CD4-positive, alpha-beta T cell treated with Interleukin-21 for 1 hour (primary cell): ENCODE measurements around the gene SLC16A6.
"Not testable (repeated sequence)": the region's sequence is repeated elsewhere in the genome, so short reads cannot be mapped to it uniquely, and the experiment has no call there.

Experiments
- DNase-seq: peaks from one replicate; pipeline ENCODE4 v3.0.0-alpha.2; 2020

Gene SLC16A6

GRCh38 chr17:68289473-68289872 lies 1.5 kb downstream of the SLC16A6 start:
- no peak for DNase-seq

DNA sequence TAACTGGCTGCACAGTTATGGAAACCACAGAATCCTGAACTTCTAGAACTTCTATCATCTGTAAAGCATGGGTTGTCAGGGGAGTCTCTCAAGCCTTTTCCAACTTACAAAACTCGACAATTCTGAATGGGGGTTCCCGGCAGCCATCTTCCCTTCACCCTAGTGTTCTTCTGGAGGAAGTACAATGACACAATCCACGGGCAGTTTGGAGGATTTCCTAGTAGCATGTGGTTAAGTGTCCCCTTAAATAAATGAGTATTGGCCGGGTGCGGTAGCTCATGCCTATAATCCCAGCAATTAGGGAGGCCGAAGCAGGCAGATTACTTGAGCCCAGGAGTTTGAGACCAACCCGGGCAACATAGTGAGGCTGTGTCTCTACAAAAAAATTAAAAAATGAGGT lies 2.1 kb downstream of the SLC16A6 start:
- DNase-seq, result peak; percentile 47

DNA sequence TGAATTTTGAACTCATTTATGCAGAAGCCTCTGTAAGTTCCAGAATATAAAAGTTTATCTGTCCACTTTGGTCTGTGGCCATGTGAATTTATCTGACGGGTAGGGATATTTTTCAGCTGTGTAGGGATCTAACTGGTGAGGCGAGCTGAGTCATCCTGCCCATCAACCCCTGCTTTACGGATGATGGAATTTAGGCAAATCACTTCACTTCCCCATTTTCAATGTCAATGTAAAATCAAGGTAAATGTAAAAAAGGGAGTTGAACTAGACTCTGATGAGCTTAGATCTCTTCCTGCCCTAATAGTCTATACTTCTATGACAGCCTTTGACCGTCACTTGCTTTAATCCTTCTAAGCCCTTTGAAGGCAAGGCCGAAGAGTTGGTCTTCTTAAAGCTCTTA lies 2.6 kb downstream of the SLC16A6 start:
- no peak for DNase-seq

DNA sequence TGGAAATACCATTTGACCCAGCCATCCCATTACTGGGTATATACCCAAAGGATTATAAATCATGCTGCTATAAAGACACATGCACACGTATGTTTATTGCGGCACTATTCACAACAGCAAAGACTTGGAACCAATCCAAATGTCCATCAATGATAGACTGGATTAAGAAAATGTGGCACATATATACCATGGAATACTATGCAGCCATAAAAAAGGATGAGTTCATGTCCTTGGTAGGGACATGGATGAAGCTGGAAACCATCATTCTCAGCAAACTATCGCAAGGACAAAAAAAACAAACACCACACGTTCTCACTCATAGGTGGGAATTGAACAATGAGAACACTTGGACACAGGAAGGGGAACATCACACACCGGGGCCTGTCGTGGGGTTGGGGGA lies 9.0 kb downstream of the SLC16A6 start:
- not testable (repeated sequence) for DNase-seq

DNA sequence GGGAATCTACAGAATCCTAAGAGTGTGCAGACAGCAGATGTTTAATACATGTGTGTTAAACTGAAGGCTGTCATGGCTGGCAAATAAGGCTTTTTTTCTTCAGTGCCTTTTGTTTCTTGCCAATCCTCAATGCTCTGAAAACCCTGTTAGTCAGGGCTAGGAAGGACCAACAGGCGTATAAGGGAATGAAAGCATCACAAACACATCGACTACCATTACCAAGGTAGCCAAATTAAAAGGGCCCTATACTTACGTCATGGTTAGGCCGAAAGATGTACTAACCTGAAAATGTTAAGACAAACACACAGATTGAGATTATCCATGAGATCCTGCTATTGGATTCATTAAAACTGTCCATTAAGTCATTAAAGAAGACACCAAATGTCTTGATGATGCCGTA lies 13.1 kb downstream of the SLC16A6 start:
- DNase-seq, result no peak

DNA sequence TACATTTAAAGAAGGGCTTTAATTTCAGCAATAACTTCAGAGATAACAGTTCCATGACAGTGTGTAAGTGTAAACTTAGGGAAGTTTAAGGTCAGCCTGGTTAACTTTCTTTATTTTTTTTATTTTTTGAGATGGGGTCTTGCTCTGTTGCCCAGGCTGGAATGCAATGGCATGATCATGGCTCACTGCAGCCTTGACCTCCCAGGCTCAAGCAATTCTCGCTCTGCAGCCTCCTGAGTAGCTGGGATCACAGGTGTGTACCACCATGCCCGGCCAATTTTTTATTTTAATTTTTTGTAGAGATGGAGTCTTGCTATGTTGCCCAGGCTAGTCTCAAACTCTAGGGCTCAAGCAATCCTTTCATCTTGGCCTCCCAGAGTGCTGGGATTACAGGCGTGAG lies 14.6 kb downstream of the SLC16A6 start:
- DNase-seq, result not testable (repeated sequence)

GRCh38 chr17:68273722-68274121 lies 17.2 kb downstream of the SLC16A6 start:
- no peak for DNase-seq

- not testable (repeated sequence) for DNase-seq
These were observed 25.1 kb downstream of the SLC16A6 start for GRCh38 chr17:68265833-68266232.

DNA sequence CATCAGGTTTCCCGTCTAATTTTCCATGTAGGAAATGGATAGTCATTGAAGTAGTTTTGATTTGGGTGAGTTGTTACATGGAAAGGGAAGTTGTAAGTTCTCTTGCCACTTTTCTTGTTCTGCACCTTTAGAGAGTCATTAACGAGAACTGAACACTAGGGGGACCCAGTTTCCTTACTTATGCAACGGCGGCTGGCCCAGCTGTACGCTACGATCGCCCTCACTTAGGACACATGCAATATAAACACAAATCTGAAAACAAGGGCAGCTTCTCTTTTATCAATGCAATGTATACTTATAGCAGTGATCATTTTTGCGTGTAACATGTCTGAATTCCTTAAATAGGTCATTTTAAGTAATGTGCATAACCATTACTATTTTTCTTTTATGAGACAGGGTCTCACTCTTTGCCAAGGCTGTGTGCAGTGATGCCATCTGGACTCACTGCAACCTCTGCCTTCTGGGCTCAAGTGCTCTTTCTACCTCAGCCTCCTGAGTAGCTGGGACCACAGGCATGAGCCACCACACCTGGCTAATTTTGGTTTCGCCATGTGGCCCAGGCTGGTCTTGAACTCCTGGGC lies 27.7 kb downstream of the SLC16A6 start:
- peak; percentile 83 for DNase-seq

DNA sequence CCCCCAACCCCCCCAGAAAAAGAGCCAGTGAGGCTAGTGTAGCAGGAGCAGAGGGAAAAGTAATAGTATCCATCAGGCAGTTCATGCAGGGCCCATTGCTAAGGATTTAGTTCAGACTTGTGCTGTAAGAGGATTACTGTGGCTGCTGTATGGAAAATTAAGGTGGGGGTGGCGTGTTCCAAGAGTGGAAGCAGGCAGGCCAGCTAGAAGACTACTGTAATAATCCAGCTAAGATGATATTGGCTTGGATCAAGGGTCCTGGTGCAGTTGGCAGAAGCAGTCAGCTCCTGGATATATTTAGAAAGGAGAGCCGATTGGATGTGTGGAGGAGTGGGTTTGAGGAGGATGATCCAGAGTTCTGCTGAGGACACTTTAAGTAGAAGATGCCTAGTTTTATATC lies 28.5 kb downstream of the SLC16A6 start:
- DNase-seq, result not testable (repeated sequence)

DNA sequence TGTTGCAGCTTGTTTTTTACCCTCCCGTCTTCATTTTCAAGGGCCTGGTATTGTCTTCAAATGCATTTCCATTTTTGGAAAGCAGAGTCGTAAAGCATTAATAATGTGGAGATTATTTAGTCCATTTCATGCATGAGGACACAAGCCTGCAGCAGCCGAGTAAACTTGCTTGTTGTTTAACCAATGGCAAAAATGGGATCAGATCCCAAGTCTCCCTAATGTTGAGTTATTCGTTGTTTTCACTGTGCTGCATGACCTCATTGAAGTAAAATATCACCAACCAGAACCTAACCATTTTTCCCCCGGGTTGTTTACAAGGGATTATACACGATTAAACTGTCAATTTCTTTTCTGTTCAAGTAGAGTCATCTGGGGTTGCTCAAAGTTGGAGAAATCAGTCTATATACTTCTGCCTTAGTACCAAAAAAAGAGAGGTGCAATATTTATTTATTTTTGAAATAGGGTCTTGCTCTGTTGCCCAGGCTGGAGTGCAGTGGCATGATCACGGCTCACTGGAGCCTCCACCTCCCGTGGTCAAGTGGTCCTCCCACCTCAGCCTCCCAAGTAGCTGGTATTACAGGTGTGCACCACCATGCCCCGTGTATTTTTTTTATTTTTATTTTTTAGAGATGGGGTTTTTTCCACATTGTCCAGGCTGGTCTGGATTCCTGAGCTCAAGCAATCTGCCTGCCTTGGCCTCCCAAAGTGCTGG lies 30.7 kb downstream of the SLC16A6 start:
- DNase-seq, result no peak

- DNase-seq, result not testable (repeated sequence)
These were observed 31.3 kb downstream of the SLC16A6 start for GRCh38 chr17:68259648-68259951.

DNA sequence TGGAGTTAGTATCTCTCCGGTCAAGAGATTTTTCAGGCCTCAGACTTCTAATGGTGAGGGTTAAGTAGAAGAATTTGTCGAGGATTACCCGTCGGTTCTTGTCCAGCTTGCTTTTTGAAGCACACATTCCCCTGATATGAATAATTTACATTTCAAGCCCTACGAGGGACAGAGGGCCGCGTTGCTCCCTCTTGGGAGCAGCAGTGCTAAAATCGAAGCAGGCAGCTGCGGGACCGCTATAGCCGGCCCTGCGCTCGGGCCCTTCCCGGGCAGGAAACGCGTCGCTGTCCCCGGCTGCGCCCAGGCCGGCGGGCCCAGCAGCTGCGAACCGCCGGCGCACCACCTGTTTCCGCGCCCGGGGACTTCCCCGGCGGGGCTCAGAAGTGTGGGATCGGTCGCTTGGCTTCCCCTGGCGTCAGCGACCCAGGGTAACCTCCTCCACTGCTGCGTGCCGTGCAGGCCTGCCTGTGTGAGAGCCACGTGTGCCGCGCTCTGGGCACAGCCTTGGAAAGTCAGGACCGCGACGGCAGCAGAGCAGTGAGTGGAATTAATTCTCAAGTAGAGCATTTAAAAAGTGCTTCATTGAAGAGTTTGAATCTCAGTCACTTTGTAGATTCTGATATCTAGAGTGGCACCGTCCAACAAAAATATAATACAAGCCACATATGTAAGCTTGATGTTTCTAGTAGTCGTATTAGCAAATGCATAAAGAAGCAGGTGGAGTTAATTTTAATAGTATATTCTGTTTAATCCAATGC lies 31.9 kb downstream of the SLC16A6 start:
- peak; percentile 93 for DNase-seq

DNA sequence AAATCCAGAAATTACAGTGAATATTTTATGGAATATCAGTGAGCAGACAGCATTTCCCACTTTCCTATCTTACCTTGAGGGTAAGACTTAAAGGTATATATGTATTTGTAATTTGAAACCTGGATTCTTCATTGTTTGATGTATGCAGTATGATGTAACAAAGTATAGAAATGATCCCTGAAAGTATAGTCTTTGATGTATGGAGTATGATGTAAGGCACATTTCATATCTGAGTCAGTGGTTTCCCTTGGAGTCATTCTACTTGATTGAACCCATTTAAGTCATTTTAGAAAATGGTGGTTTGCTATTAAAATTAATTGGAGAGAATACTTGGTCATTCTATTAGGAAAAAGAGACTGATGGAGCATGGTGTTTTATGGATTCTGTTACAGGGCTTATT lies 33.0 kb downstream of the SLC16A6 start:
- DNase-seq, result peak; percentile 25

GRCh38 chr17:68256701-68257100 lies 34.2 kb downstream of the SLC16A6 start:
- not testable (repeated sequence) for DNase-seq

GRCh38 chr17:68255731-68256538 lies 35.0 kb downstream of the SLC16A6 start:
- DNase-seq, result peak; percentile 63

GRCh38 chr17:68255151-68255550 lies 35.8 kb downstream of the SLC16A6 start:
- DNase-seq, result no peak

- peak; percentile 46 for DNase-seq
These were observed 37.5 kb downstream of the SLC16A6 start for GRCh38 chr17:68253426-68253825.

GRCh38 chr17:68249354-68249765 lies 41.6 kb downstream of the SLC16A6 start:
- DNase-seq, result peak; percentile 72

GRCh38 chr17:68248891-68249290 lies 42.0 kb downstream of the SLC16A6 start:
- peak; percentile 47 for DNase-seq

DNA sequence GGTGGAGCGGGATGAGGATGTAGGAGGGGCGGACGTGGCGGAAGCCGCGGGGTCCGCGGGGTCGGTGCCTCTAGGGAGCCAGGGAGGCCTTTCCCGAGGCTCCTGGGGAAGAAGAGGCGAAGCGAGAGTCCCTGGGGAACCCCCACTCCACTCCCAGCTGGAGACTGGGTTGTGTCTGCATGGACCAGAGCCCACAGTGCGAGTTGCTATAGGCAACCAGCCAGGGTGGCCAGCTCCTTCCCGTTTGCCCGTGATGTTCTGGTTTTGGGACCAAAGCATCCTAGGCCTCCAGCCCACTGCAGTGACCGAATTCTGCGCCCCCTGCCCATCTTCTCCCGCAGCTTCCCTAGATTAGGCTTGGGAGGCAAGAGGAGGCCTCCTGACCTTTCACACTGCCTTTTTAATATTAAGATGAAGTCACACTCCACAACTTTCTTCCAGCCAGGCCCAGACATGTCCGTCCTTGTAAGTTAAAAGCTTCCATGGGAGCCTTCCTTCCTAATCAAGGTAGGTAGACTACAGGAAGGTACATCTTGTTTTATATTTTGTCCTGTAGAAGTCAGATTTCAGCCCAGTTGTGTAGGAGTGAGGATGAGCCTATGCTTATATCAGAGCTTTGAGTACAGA lies 42.6 kb downstream of the SLC16A6 start:
- DNase-seq, result no peak

DNA sequence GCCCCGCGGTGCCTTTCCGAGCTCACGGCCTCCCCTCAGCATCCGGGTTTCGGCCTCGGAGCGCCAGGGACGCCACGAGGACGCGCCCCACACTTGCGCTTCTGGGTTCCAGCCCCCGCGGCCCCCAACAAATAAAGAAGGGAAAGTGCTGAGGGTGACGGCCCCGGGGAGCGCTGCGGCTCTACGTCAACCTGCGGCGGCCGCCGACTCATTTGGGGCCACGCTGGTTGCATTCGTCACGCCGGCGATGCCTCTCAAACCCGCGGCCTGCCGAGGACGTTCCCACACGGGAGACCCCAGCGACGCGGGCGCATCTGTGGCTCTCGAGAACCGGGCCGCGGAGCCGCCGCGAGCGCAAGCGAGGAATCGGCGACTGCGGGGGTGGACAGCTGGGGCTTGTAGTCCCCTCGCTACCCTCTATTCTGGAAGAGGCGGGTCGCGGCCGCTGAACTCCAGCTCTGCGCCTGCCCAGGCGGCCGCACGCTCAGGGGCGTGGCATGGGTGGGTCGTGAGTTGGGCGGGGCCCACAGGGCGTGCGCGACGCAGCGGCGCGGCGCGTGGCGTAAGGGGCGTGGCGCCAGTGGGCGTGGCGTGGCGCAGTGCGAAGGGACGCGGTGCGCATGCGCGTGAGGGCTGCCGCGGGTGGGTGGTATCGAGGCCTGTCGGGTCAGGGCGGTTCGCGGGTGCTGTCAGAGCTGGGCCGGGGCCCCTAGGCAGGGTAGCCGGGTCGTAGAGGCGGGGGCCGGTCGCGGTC lies 43.3 kb downstream of the SLC16A6 start, which contains the start of gene AMZ2:
TSS of gene AMZ2 (plus strand) at position 599 of the 754 bp plus-strand sequence. CDS start 2,145 bp downstream, outside the sequence.
- peak; percentile 97 for DNase-seq
